Measurements from ENCODE around the gene SKAP2. TPM values are rescaled to one million over a fixed set of nuclear protein-coding genes. Genes with fewer than 3 reads are reported as not detected.

Gene SKAP2, protein sequence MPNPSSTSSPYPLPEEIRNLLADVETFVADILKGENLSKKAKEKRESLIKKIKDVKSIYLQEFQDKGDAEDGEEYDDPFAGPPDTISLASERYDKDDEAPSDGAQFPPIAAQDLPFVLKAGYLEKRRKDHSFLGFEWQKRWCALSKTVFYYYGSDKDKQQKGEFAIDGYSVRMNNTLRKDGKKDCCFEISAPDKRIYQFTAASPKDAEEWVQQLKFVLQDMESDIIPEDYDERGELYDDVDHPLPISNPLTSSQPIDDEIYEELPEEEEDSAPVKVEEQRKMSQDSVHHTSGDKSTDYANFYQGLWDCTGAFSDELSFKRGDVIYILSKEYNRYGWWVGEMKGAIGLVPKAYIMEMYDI
- 100 to 1,000 TPM in 1 of 5 donors, 10 to 100 TPM in 2, 1 to 10 TPM in 2; 4.6 to 127 (median 12.3) TPM for total RNA-seq
- 10 to 100 TPM in 1 of 3 donors, 1 to 10 TPM in 2; 8.9 to 10.0 (median 9.2) TPM for polyA plus RNA-seq
- long read RNA-seq, donor 1, partial matches to known transcripts: 0 of 1 reads
- long read RNA-seq, donor 1, other reads (novel, unspliced or antisense): 0 of 1 reads
- long read RNA-seq, donor 2, transcript SKAP2-201 (13 exons, 3,998 nt): major isoform, 7 of 7 reads
- long read RNA-seq, donor 2, partial matches to known transcripts: 0 of 7 reads
- long read RNA-seq, donor 2, other reads (novel, unspliced or antisense): 0 of 7 reads
- long read RNA-seq, donor 3, partial matches to known transcripts: 0 of 2 reads
- long read RNA-seq, donor 3, other reads (novel, unspliced or antisense): 0 of 2 reads
- long read RNA-seq, donor 4: 0 reads
- long read RNA-seq, donor 5, partial matches to known transcripts: 0 of 4 reads
- long read RNA-seq, donor 5, other reads (novel, unspliced or antisense): 0 of 4 reads
- long read RNA-seq, donor 6, transcript SKAP2-201 (13 exons, 3,998 nt): major isoform, 10 of 10 reads
- long read RNA-seq, donor 6, partial matches to known transcripts: 0 of 10 reads
- long read RNA-seq, donor 6, other reads (novel, unspliced or antisense): 0 of 10 reads
- long read RNA-seq, donor 7, partial matches to known transcripts: 0 of 4 reads
- long read RNA-seq, donor 7, other reads (novel, unspliced or antisense): 0 of 4 reads
- long read RNA-seq, donor 8, partial matches to known transcripts: 0 of 4 reads
- long read RNA-seq, donor 8, other reads (novel, unspliced or antisense): 0 of 4 reads
- long read RNA-seq, donor 9, partial matches to known transcripts: 0 of 1 reads
- long read RNA-seq, donor 9, other reads (novel, unspliced or antisense): 0 of 1 reads
- long read RNA-seq, donor 10, partial matches to known transcripts: 0 of 4 reads
- long read RNA-seq, donor 10, other reads (novel, unspliced or antisense): 0 of 4 reads

DNA sequence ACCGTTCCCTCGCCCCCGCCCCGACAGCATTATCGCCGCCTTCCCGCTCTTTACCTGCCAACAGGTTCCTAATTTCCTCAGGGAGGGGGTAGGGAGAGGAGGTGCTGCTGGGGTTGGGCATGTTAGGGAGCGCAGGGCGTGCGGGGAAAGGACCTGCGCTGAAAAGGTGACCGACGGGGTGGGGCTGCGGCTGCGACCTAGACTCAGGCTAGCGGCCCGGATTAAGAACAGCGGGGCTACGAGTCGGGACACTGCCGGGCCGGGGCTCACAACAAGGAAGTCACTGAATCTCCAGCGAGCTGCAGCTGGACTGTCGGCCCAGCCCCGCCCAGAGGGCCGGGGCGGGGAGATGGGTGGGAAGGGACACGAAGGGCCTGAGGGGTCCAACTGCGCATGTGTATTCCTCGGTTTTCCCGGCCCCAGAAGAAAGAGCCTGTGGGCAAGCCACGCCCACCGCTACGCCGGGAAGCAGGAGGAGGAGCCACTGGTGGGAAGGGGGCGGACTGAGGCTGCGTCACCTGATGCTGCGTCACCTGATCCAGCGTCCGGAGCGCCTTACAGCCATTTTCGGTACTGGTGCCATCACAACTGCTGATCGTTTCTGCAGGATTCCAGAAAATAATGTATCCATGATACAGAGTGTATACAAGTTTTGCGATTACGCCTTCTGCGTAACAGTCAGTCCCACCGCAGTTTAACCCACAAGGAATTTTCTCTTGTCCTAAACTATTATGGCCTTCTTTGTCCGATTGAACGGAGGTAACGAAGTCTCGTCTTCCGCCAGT is at the start of gene SKAP2:
SKAP2 (minus strand) TSS at position 282 of the 785 bp plus-strand sequence; CDS start at position 121, 161 bp downstream.
- Histone ChIP-seq H3K27me3 (peaks cover 0 to 8% (median 6%) of the 10 kb centered on the region in 3 donors), H3K9me3 (no peaks in the 10 kb centered on the region), H3K4me3 (peak within 1 kb of the TSS; percentile 57 to 85 (median 71)), H3K4me1 (peaks cover 0 to 26% (median 11%) of the 10 kb centered on the region in 4 donors), H3K27ac (peak within 1 kb of the TSS; percentile 84 to 98 (median 91)), H3K36me3 (no peaks in the 10 kb centered on the region)
- DNase-seq: peak; percentile 96 to 100
- TF ChIP-seq, protein P1, sequence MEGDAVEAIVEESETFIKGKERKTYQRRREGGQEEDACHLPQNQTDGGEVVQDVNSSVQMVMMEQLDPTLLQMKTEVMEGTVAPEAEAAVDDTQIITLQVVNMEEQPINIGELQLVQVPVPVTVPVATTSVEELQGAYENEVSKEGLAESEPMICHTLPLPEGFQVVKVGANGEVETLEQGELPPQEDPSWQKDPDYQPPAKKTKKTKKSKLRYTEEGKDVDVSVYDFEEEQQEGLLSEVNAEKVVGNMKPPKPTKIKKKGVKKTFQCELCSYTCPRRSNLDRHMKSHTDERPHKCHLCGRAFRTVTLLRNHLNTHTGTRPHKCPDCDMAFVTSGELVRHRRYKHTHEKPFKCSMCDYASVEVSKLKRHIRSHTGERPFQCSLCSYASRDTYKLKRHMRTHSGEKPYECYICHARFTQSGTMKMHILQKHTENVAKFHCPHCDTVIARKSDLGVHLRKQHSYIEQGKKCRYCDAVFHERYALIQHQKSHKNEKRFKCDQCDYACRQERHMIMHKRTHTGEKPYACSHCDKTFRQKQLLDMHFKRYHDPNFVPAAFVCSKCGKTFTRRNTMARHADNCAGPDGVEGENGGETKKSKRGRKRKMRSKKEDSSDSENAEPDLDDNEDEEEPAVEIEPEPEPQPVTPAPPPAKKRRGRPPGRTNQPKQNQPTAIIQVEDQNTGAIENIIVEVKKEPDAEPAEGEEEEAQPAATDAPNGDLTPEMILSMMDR (IDR thresholded peaks at IDR 0.05): no peak
- no peak for TF ChIP-seq EP300 (IDR thresholded peaks at IDR 0.05)
- peak; percentile 70 to 93 (median 89) for TF ChIP-seq POLR2AphosphoS5 (IDR thresholded peaks at IDR 0.05)
- peak in 2 of 4 donors; percentile 68 to 76 for TF ChIP-seq POLR2A (IDR thresholded peaks at IDR 0.05)
- intact Hi-C loops (cut with DNase I; ENCODE audit: low total_unique reads): no loop called here
- WGBS, 5 donors: 0 to 2% (median 2%) methylated on average over 28 to 52 of the region's 52 CpGs

DNA sequence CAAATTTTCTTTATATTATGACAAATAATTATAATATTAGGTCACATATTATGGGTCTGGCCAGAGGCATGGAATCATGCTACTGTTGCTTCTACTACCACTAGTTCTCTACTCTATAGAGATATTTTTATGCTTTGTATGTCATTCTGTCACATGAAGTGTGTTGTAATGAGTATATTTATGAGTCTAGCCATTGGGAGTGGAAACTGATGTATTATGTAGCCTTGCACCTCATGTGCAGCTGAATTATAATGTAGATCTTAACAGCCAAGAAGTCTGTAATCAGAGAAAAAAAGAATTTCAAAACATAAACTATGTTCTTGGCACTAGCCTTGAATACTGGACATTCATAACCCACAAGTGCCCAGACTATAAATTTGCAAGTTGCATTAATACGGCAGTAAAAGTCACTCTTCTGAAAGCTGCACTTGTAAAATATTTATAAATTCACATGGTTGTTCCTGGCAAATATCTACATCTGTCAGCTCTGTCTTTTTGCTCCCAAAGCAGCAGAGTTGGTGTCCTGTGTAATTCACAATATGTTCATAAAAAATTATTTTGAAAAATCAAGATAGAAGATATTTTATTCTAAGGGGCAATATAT is 48.6 kb upstream of the SKAP2 start:
- no peak for DNase-seq
- intact Hi-C loops (cut with DNase I; ENCODE audit: low total_unique reads): no loop called here
- Histone ChIP-seq H3K27me3 (no peaks in the 10 kb centered on the region), H3K4me3 (no peak overlapping the region), H3K36me3 (no peaks in the 10 kb centered on the region), H3K9me3 (no peaks in the 10 kb centered on the region), H3K27ac (no peak overlapping the region), H3K4me1 (no peaks in the 10 kb centered on the region)
- WGBS, 5 donors: 50 to 78% (median 75%) methylated on average over 1 of the region's 1 CpG
- TF ChIP-seq EP300 (IDR thresholded peaks at IDR 0.05) (no peak), POLR2AphosphoS5 (IDR thresholded peaks at IDR 0.05) (no peak), POLR2A (IDR thresholded peaks at IDR 0.05) (no peak)
- TF ChIP-seq, protein P1 (IDR thresholded peaks at IDR 0.05): no peak

DNA sequence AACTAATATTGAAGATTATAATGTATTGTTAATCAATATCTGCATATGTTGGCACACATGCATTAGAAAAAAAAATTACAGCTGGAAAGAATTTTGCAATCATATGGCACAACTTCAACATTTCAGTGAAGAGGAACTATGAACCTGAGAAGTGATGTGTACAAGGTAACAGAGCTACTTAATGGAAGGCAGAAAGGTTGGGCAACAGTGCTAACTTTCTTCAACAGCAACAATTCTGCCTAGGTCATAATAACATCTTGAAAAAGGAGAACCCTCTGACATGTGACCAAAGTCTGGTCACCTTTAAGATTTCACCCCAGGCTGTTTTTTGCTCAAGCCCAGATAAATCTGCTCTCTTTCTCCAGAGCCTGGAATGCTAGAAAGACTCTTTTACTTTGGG is 47.9 kb upstream of the SKAP2 start:
- Histone ChIP-seq H3K27me3 (no peaks in the 10 kb centered on the region), H3K36me3 (no peaks in the 10 kb centered on the region), H3K27ac (no peak overlapping the region), H3K4me3 (no peak overlapping the region), H3K9me3 (no peaks in the 10 kb centered on the region), H3K4me1 (no peaks in the 10 kb centered on the region)
- TF ChIP-seq POLR2AphosphoS5 (IDR thresholded peaks at IDR 0.05) (no peak), EP300 (IDR thresholded peaks at IDR 0.05) (no peak), POLR2A (IDR thresholded peaks at IDR 0.05) (no peak)
- TF ChIP-seq, protein P1 (IDR thresholded peaks at IDR 0.05): no peak
- no peak for DNase-seq
- intact Hi-C loops (cut with DNase I; ENCODE audit: low total_unique reads): no loop called here
